MCF 10A (cell line): ENCODE results near the gene CATSPERZ. TPM values are rescaled to one million over a fixed set of nuclear protein-coding genes. Genes with fewer than 3 reads are reported as not detected.

ENCODE experiments used
- BruUV-seq: library from RNA; stranded (reverse); fragments of 400-500 nt; replicated peaks from 2 replicates; lab custom pipeline; 2021; lab: Mats Ljungman, UMichigan
- CTCF ChIA-PET: fragments of 300-600 bp; sonication (Branson Sonifier 250); formaldehyde crosslinking; extraction: SDS; loops from one replicate; lab custom pipeline; 2021; ENCODE audit warnings: antibody characterized with exemption, inconsistent platforms; lab: Yijun Ruan, JAX
- POLR2A ChIA-PET: fragments of 300-600, 350-650 bp; sonication (Branson Sonifier 250); formaldehyde crosslinking; extraction: SDS; loops from one replicate; lab custom pipeline; 2020; ENCODE audit warnings: antibody characterized with exemption, inconsistent platforms; lab: Yijun Ruan, JAX
- DNase-seq: peaks from one replicate; pipeline ENCODE4 v3.0.0-alpha.2; 2018; ENCODE audit not compliant: unreplicated experiment
- H3K27ac Mint-ChIP-seq: one replicate; pipeline ENCODE4 v1.8.0; 2022; ENCODE audit warnings: mild to moderate bottlenecking, low read depth, mixed read lengths; ENCODE audit not compliant: unreplicated experiment
- H3K27me3 Mint-ChIP-seq: one replicate; pipeline ENCODE4 v1.8.0; 2022; ENCODE audit warnings: mixed read lengths; ENCODE audit not compliant: insufficient read depth, unreplicated experiment
- H3K36me3 Mint-ChIP-seq: one replicate; pipeline ENCODE4 v1.8.0; 2022; ENCODE audit warnings: mild to moderate bottlenecking, moderate library complexity, mixed read lengths; ENCODE audit not compliant: insufficient read depth, unreplicated experiment
- H3K4me1 Mint-ChIP-seq: one replicate; pipeline ENCODE4 v1.8.0; 2022; ENCODE audit warnings: mixed read lengths; ENCODE audit not compliant: insufficient read depth, unreplicated experiment
- H3K4me3 Mint-ChIP-seq: one replicate; pipeline ENCODE4 v1.8.0; 2022; ENCODE audit warnings: mild to moderate bottlenecking, moderate library complexity, mixed read lengths; ENCODE audit not compliant: unreplicated experiment
- H3K9me3 Mint-ChIP-seq: one replicate; pipeline ENCODE4 v1.8.0; 2022; ENCODE audit warnings: mixed read lengths; ENCODE audit not compliant: unreplicated experiment
- intact Hi-C: fragments of 100-400 bp; cut with micrococcal nuclease; formaldehyde crosslinking; loops from 2 replicates; pipeline ENCODE4 v1.14.1; 2022
- total RNA-seq: library from RNA; stranded (reverse); gene quantifications from 2 replicates; pipeline ENCODE4 v1.2.3, GENCODE V29; 2022
- TF ChIP-seq, protein P1 (sequence below): fragments of 200-600 bp; IDR thresholded peaks from one replicate; pipeline ENCODE4 v1.8.0; 2022; ENCODE audit warnings: antibody characterized with exemption, mild to moderate bottlenecking; ENCODE audit not compliant: unreplicated experiment

CATSPERZ gene
- total RNA-seq, 1 experiment from 2014 or later, result 0.68 TPM

DNA sequence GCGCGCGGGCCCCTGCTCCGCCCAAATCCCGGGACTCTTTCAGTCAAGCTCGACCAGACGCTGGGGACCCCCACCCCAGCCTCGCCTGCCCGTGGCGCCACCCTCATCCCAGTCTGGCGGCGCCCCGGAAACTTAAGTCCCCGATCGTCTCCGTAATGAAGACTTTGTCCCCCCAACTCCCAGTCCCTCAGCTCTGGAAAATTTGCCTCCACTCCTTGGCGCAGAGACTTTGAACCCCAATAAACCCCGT lies 48.5 kb upstream of the CATSPERZ start:
- intact Hi-C loops, result loop anchor here (1.0 to 5.0 kb wide), 5 partner anchors 18 to 106 kb away; partner anchors contain the start of genes CATSPERZ, GPR137 and RPS6KA4
- ChIA-PET CTCF (interaction anchor here (0.6 to 4.5 kb wide), 13 partner anchors 8 to 860 kb away, joined by 3 to 65 read pairs (median 6); partner anchors contain the start of genes CATSPERZ and TM7SF2), POLR2A (interaction anchor here (0.8 to 3.3 kb wide), 14 partner anchors 8 to 70 kb away, joined by 3 to 53 read pairs (median 6); partner anchors contain the start of genes BAD, ESRRA, FKBP2 and GPR137)
- H3K4me1 Mint-ChIP-seq, result peaks cover 6% of the 10 kb centered on the region
- BruUV-seq, result no TSS peak
- H3K9me3 Mint-ChIP-seq, result no peaks in the 10 kb centered on the region
- H3K36me3 Mint-ChIP-seq, result no peaks in the 10 kb centered on the region
- DNase-seq, result no peak
- TF ChIP-seq, protein P1, sequence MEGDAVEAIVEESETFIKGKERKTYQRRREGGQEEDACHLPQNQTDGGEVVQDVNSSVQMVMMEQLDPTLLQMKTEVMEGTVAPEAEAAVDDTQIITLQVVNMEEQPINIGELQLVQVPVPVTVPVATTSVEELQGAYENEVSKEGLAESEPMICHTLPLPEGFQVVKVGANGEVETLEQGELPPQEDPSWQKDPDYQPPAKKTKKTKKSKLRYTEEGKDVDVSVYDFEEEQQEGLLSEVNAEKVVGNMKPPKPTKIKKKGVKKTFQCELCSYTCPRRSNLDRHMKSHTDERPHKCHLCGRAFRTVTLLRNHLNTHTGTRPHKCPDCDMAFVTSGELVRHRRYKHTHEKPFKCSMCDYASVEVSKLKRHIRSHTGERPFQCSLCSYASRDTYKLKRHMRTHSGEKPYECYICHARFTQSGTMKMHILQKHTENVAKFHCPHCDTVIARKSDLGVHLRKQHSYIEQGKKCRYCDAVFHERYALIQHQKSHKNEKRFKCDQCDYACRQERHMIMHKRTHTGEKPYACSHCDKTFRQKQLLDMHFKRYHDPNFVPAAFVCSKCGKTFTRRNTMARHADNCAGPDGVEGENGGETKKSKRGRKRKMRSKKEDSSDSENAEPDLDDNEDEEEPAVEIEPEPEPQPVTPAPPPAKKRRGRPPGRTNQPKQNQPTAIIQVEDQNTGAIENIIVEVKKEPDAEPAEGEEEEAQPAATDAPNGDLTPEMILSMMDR, result no peak
- peak overlapping the region; percentile 87 for H3K4me3 Mint-ChIP-seq
- H3K27ac Mint-ChIP-seq, result peak overlapping the region; percentile 89
- H3K27me3 Mint-ChIP-seq, result no peaks in the 10 kb centered on the region

DNA sequence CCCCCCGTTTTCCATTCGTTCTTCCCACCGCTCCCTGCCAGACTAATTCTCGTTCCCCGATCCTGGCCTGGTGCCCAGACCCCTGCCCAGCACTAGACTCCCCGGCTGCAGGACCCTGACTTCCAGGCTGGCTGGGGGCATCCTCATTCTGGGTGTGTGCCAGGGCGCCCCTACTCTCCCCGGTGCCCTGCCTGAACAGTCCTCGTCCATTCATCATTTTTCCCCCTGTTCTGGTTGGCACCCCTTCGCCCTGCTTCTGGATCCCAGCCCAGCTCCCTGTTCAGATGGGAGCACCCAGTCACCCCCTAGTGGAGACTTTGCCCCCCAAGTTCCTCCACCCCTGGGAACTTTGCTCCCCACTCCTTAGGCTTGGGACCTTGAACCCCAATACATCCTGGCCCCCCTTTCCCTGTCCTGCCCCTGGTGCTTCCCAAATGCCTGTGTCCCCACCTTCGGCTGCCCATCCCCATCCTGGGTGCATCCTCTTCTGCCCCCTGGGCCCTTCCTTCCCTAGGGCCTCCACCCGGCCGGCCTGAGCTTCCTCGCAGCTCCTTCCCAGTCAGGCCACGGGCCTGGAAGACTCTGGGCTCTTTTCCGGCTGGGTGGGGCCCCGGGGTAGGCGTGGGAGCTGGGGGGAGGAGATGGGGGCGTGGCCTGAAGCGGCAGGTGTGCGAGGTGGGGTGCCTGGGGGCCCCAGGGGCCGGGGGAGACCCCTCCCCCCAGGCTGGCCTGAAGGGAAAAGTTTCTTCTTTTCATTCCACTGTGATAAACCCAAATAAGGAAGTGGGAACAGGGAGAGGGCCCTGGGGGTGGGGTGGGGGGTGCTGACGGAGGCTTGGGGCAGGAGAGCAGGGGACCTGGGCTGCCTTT lies 47.9 kb upstream of the CATSPERZ start:
- Mint-ChIP-seq H3K27me3 (no peaks in the 10 kb centered on the region), H3K27ac (peak overlapping the region; percentile 89), H3K4me3 (peak overlapping the region; percentile 87), H3K4me1 (peaks cover 6% of the 10 kb centered on the region), H3K36me3 (no peaks in the 10 kb centered on the region), H3K9me3 (no peaks in the 10 kb centered on the region)
- CTCF ChIA-PET, result interaction anchor here (0.6 to 4.5 kb wide), 17 partner anchors 9 to 310 kb away, joined by 3 to 65 read pairs (median 4); partner anchors contain the start of gene CATSPERZ
- no TSS peak for BruUV-seq
- intact Hi-C loops, result loop anchor here (2.0 to 5.0 kb wide), 4 partner anchors 35 to 105 kb away; partner anchors contain the start of genes CATSPERZ, GPR137 and RPS6KA4
- TF ChIP-seq, protein P1, result no peak
- POLR2A ChIA-PET, result interaction anchor here (0.7 to 3.3 kb wide), 17 partner anchors 9 to 1411 kb away, joined by 3 to 53 read pairs (median 5); partner anchors contain the start of genes BAD, ESRRA, FKBP2 and GPR137
- peak; percentile 69 for DNase-seq

DNA sequence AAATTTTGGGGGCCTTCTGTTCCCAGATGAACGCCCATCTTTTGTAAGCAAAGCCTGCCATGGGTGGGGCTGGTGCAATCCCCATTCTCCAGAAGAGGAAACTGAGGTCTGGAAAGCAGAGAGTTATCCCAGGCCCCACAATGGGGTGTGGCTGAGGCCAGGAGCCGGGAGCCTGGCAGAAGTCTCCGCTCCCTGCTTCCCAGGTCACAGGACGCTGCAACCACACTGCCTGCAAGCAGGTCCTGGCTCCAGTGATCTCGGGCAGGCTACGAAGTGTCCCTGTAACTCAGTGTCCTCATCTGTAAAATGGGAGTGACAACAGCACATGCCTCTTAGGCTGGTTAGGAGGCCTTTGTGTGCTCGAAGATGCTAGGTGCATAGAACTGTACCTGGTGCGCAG lies 47.1 kb upstream of the CATSPERZ start:
- no TSS peak for BruUV-seq
- H3K4me1 Mint-ChIP-seq, result peaks cover 6% of the 10 kb centered on the region
- no peaks in the 10 kb centered on the region for H3K27me3 Mint-ChIP-seq
- TF ChIP-seq, protein P1, result no peak
- CTCF ChIA-PET, result interaction anchor here (0.6 to 4.5 kb wide), 4 partner anchors 12 to 99 kb away, joined by 3 to 65 read pairs (median 20); partner anchors contain the start of gene CATSPERZ
- DNase-seq, result no peak
- peaks cover 5% of the 10 kb centered on the region for H3K36me3 Mint-ChIP-seq
- no peaks in the 10 kb centered on the region for H3K9me3 Mint-ChIP-seq
- no peak overlapping the region for H3K4me3 Mint-ChIP-seq
- POLR2A ChIA-PET, result interaction anchor here (0.8 to 2.5 kb wide), 5 partner anchors 14 to 52 kb away, joined by 5 to 53 read pairs (median 8); partner anchors contain the start of genes BAD, ESRRA and GPR137
- intact Hi-C loops, result loop anchor here (2.0 to 5.0 kb wide), 4 partner anchors 34 to 104 kb away; partner anchors contain the start of genes CATSPERZ, GPR137 and RPS6KA4
- H3K27ac Mint-ChIP-seq, result no peak overlapping the region

DNA sequence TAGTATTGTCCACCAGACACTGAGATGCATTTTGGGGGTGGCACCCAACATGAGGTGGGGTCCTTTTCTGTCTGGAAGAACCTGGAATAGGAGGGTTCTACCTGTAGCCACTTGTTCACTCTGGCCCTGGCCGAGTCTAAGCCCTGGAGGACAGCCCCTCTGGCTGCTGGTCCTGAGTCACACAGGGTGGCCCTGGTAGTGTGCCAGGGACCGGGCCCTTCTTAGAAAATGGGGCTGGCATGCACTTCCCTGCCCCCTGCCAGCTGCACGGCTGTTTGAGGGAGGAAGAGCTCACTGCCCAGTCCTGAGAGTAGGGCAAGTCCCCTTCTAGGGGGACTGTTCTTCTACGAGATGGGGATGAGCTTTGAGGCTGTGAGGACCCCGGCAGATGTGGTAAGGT lies 46.7 kb upstream of the CATSPERZ start:
- H3K4me3 Mint-ChIP-seq, result no peak overlapping the region
- H3K27ac Mint-ChIP-seq, result no peak overlapping the region
- TF ChIP-seq, protein P1, result no peak
- ChIA-PET CTCF (interaction anchor here (0.8 to 2.5 kb wide), 5 partner anchors 11 to 50 kb away, joined by 3 to 7 read pairs (median 4); no protein-coding TSS in a partner anchor), POLR2A (interaction anchor here (0.7 to 1.3 kb wide), 2 partner anchors 16 to 43 kb away, joined by 3 read pairs; no protein-coding TSS in a partner anchor)
- intact Hi-C loops, result loop anchor here (2.0 to 5.0 kb wide), 4 partner anchors 34 to 104 kb away; partner anchors contain the start of genes CATSPERZ, GPR137 and RPS6KA4
- no peak for DNase-seq
- H3K36me3 Mint-ChIP-seq, result peaks cover 9% of the 10 kb centered on the region
- no peaks in the 10 kb centered on the region for H3K27me3 Mint-ChIP-seq
- peaks cover 6% of the 10 kb centered on the region for H3K4me1 Mint-ChIP-seq
- no TSS peak for BruUV-seq
- no peaks in the 10 kb centered on the region for H3K9me3 Mint-ChIP-seq
